ENCODE data around the gene HAPLN1.

DNA sequence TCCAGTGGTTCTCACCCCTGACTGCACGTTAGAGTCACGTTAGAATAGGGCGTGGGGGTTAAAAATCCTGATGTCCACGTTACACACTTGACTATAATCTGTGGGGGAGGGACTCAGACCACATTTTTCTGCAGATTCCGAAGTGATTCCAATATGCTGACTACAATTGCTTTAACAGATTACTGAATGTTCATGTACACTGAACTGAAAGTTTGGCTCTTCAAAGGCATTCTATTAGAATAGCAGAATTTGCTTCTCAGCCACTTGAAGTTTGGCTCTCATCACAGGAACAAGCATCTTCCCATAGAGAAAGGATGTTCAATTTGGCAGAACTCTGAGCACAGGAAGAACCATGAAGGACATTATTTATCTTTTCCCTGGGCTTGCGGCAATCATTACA lies 84.5 kb downstream of the HAPLN1 start:
- TF ChIP-seq, protein P1, sequence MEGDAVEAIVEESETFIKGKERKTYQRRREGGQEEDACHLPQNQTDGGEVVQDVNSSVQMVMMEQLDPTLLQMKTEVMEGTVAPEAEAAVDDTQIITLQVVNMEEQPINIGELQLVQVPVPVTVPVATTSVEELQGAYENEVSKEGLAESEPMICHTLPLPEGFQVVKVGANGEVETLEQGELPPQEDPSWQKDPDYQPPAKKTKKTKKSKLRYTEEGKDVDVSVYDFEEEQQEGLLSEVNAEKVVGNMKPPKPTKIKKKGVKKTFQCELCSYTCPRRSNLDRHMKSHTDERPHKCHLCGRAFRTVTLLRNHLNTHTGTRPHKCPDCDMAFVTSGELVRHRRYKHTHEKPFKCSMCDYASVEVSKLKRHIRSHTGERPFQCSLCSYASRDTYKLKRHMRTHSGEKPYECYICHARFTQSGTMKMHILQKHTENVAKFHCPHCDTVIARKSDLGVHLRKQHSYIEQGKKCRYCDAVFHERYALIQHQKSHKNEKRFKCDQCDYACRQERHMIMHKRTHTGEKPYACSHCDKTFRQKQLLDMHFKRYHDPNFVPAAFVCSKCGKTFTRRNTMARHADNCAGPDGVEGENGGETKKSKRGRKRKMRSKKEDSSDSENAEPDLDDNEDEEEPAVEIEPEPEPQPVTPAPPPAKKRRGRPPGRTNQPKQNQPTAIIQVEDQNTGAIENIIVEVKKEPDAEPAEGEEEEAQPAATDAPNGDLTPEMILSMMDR (IDR thresholded peaks at IDR 0.05) = no peak
- no peak for TF ChIP-seq POLR2A (IDR thresholded peaks at IDR 0.05)
- no peak for TF ChIP-seq POLR2AphosphoS5 (IDR thresholded peaks at IDR 0.05)
- no peak for TF ChIP-seq EP300 (IDR thresholded peaks at IDR 0.05)
